Tibial artery (tissue), 4 donors: Measurements from ENCODE around the gene TMA7B.

Experiments used
- DNase-seq, 2 donors: peaks; one replicate each; pipeline ENCODE4 v3.0.0-alpha.2; 2019
- H3K27ac ChIP-seq, 2 donors: fragments of 200-600 bp; sonication (generic) in 1 of 2; 1 replicate in 1 of 2; 2 replicates in 1 of 2; pipeline ENCODE4 v1.5.1; 2018 to 2019; ENCODE audit warnings: mild to moderate bottlenecking in 1 of 2
- H3K27me3 ChIP-seq, 2 donors: fragments of 200-600 bp; sonication (generic) in 1 of 2; one replicate each; pipeline versions ENCODE4 v1.5.1 to v1.6.0; 2016 to 2019
- H3K36me3 ChIP-seq, 3 donors: fragments of 200-600 bp; sonication (generic) in 2 of 3; one replicate each; pipeline ENCODE4 v1.5.1; 2016 to 2019; ENCODE audit warnings: mild to moderate bottlenecking in 2 of 3
- H3K4me1 ChIP-seq, 4 donors: fragments of 200-600 bp; sonication (generic) in 2 of 4; 1 replicate in 3 of 4; 2 replicates in 1 of 4; pipeline ENCODE4 v1.5.1; 2016 to 2019
- H3K4me3 ChIP-seq, 2 donors: fragments of 200-600 bp; sonication (generic) in 1 of 2; 1 replicate in 1 of 2; 2 replicates in 1 of 2; pipeline ENCODE4 v1.5.1; 2018 to 2019; ENCODE audit warnings: mild to moderate bottlenecking in 2 of 2
- H3K9me3 ChIP-seq, 3 donors: fragments of 200-600 bp; sonication (generic) in 1 of 3; one replicate each; pipeline ENCODE4 v1.5.1; 2016 to 2019
- intact Hi-C: fragments of 100-400 bp; cut with DNase I; formaldehyde crosslinking; loops from one replicate; pipeline ENCODE4 v1.15.0; 2023; ENCODE audit warnings: low total_unique reads
- TF ChIP-seq, protein P1 (sequence below), 2 experiments: fragments of 200-600 bp in 1 of 2; fragments of 450-650 bp in 1 of 2; IDR thresholded peaks; one replicate each; pipeline ENCODE4 v1.5.1; 2017 to 2019; ENCODE audit warnings: antibody characterized with exemption in 2 of 2, mild to moderate bottlenecking in 1 of 2, moderate library complexity in 1 of 2

TMA7B gene

DNA sequence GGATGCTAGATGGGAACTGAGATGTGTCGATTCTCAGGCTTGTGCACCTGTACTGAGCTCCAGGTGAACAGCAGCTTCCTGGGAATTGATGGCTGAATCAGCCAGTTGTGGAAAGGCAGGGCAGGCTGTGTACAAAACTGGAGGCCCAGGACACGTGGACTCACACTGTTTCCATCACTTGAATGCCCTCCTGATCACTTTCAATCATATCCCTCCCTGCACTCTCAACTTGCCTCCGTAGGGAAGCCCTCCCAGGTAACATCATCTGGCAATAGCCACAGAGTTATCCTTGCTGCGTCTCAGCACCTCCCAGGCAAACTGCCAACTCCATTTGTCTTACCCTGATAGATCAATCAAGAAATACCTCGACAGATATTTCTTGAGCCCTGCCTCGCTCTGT lies 44.6 kb downstream of the TMA7B start:
- H3K4me1 ChIP-seq, result peaks cover 0 to 22% (median 0%) of the 10 kb centered on the region in 4 donors
- no peak for DNase-seq
- H3K27ac ChIP-seq, result no peak overlapping the region
- H3K27me3 ChIP-seq, result peaks cover 0 to 49% of the 10 kb centered on the region in 2 donors
- no peaks in the 10 kb centered on the region for H3K36me3 ChIP-seq
- TF ChIP-seq, protein P1, sequence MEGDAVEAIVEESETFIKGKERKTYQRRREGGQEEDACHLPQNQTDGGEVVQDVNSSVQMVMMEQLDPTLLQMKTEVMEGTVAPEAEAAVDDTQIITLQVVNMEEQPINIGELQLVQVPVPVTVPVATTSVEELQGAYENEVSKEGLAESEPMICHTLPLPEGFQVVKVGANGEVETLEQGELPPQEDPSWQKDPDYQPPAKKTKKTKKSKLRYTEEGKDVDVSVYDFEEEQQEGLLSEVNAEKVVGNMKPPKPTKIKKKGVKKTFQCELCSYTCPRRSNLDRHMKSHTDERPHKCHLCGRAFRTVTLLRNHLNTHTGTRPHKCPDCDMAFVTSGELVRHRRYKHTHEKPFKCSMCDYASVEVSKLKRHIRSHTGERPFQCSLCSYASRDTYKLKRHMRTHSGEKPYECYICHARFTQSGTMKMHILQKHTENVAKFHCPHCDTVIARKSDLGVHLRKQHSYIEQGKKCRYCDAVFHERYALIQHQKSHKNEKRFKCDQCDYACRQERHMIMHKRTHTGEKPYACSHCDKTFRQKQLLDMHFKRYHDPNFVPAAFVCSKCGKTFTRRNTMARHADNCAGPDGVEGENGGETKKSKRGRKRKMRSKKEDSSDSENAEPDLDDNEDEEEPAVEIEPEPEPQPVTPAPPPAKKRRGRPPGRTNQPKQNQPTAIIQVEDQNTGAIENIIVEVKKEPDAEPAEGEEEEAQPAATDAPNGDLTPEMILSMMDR (IDR thresholded peaks at IDR 0.05), result no peak
- intact Hi-C loops, result no loop called here
- no peak overlapping the region for H3K4me3 ChIP-seq
- H3K9me3 ChIP-seq, result no peaks in the 10 kb centered on the region

DNA sequence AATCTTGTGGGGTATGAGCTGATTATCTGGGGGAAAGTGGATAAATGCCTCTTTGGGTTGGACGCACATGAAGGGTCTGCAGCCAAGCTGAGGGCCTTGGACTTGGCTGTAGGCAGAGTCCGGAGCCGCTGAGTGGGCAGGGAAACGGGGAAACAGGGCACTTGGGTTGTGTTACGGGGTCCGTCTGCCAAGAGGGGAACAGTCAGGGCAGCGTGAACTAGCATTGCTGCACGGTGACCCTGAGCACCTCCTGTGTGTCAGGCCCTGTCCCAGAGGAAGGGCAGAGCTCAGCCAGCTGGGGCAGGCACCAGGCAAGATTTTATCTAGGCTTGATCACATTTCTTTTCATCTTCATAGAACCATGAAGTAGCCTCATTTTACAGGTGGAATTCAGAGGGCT lies 46.4 kb downstream of the TMA7B start:
- no peaks in the 10 kb centered on the region for H3K36me3 ChIP-seq
- H3K4me3 ChIP-seq, result no peak overlapping the region
- peaks cover 0 to 18% (median 0%) of the 10 kb centered on the region in 4 donors for H3K4me1 ChIP-seq
- no peak for DNase-seq
- no peak overlapping the region for H3K27ac ChIP-seq
- TF ChIP-seq, protein P1 (IDR thresholded peaks at IDR 0.05), result no peak
- intact Hi-C loops, result no loop called here
- no peaks in the 10 kb centered on the region for H3K9me3 ChIP-seq
- peaks cover 0 to 56% of the 10 kb centered on the region in 2 donors for H3K27me3 ChIP-seq

DNA sequence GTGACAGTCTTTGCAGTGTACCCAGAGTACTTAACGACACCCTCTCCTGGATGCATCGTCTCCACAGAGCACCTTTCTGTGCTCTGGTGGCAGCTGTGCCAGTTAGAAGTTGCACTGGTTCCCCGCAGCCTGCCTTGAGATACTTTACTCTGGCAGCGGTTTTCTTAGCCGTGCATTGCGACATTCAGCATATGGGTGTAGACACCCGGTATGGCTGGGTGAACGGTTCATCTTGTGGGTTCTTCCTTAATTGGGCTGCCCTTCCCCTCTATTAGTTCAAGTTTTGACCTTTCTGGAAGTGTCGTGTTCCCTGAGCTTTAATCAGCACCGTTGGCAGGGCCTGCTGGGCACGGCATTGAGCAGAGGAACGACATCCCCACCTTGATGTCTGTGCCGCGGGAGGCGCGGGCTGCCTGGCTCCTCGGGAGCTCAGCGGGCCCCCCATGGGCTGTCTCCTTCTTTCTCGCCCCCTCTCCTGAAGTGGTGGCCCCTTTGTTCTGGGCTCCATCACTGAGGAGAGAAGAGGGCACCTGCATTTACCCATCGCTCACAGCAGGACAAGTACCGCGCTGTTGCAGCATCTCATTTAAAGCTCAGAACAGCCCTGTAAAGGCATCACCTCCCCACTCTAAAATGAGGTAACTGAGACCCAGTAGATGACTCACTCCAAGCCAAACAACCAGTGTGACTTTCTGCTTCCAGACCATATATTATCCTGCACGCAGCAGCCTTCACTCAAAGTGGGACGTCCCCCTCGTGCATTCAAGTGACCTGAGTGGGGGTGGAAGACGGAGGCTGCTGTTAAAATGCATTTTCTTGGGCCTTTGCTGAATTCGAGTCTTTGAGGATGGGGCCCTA lies 47.9 kb downstream of the TMA7B start:
- no peaks in the 10 kb centered on the region for H3K36me3 ChIP-seq
- intact Hi-C loops, result no loop called here
- H3K27me3 ChIP-seq, result peaks cover 0 to 49% of the 10 kb centered on the region in 2 donors
- no peaks in the 10 kb centered on the region for H3K9me3 ChIP-seq
- TF ChIP-seq, protein P1 (IDR thresholded peaks at IDR 0.05), result no peak
- H3K4me3 ChIP-seq, result no peak overlapping the region
- H3K4me1 ChIP-seq, result peaks cover 0 to 12% (median 0%) of the 10 kb centered on the region in 4 donors
- no peak for DNase-seq
- no peak overlapping the region for H3K27ac ChIP-seq

DNA sequence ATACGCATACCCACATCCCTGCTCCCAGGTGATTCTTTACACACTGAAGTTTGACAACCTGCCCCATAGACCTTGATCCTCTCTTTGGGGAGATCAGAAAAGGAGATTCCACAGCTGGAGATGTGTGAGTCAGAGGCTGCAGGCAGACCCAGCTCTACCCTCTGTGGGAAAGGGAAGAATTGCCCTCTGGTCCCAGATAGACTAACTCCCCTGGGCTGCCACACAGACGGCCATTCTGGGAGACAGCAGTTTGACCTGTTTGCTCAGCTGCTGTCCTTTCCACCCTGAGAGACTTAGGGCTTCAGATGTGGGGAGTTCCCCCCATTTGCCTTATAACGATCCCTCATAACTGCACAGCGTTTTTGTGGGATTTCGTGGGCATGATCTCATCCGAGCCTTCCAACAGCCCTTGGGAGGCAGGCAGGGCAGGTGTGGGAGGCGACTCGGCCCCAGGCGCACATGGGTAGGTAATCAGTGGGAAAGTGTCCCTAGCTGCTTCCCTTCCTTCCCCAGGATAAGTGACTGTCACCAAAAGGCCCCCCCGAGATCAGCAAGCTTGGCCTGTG lies 48.6 kb downstream of the TMA7B start:
- Histone ChIP-seq H3K9me3 (no peaks in the 10 kb centered on the region), H3K4me3 (no peak overlapping the region), H3K4me1 (peaks cover 0 to 12% (median 0%) of the 10 kb centered on the region in 4 donors), H3K27me3 (peaks cover 0 to 43% of the 10 kb centered on the region in 2 donors), H3K27ac (no peak overlapping the region), H3K36me3 (no peaks in the 10 kb centered on the region)
- TF ChIP-seq, protein P1 (IDR thresholded peaks at IDR 0.05), result no peak
- intact Hi-C loops, result no loop called here
- DNase-seq, result no peak

DNA sequence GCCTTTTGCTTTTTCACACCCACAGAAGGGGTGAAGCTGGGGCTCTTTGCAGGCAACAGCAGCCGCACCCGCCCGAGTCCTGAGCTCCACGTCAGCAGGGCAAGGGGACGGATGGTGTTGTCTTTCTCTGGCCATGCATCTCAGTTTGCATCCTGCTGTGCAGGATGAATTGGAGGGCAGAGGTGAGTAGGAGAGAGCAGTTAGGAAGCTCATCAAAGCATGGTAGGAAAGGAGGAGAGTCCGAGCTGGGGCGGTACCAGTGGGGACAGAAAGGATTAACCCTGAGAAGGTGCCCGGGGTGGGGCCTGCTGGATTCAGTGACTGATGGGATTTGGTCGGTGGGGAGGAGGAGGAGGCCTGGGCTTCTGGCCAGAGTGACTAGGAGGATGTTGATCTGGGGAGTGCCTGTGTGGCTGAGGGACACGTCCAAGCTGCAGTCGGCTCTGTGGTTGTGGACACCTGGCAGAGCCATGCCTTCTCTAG lies 49.1 kb downstream of the TMA7B start:
- peaks cover 0 to 12% (median 0%) of the 10 kb centered on the region in 4 donors for H3K4me1 ChIP-seq
- no peaks in the 10 kb centered on the region for H3K9me3 ChIP-seq
- intact Hi-C loops, result no loop called here
- DNase-seq, result no peak
- H3K36me3 ChIP-seq, result no peaks in the 10 kb centered on the region
- H3K4me3 ChIP-seq, result no peak overlapping the region
- no peak overlapping the region for H3K27ac ChIP-seq
- TF ChIP-seq, protein P1 (IDR thresholded peaks at IDR 0.05), result no peak
- H3K27me3 ChIP-seq, result peaks cover 0 to 38% of the 10 kb centered on the region in 2 donors
